Measurements from ENCODE around the gene DDX46.
A peak's percentile ranks its signal among the peaks of the same experiment; 100 is the strongest.
"Not testable (repeated sequence)": the region's sequence is repeated elsewhere in the genome, so short reads cannot be mapped to it uniquely, and the experiment has no call there.

Gene DDX46

GRCh38 chr5:134738963-134739661, 19.5 kb upstream of the DDX46 start:
- peaks cover 3 to 5% of the 10 kb centered on the region in 2 donors for H3K36me3 ChIP-seq (ENCODE audit: control insufficient read depth in 2 of 2, insufficient read depth in 2 of 2, low read length in 2 of 2)
- H3K9me3 ChIP-seq (ENCODE audit: control insufficient read depth in 2 of 2, low read length in 2 of 2), result no peaks in the 10 kb centered on the region
- peak overlapping the region; percentile 88 to 95 for H3K4me3 ChIP-seq (ENCODE audit: low read length in 2 of 2)
- peak overlapping the region; percentile 92 to 97 for H3K9ac ChIP-seq (ENCODE audit: low read length in 2 of 2)
- no peaks in the 10 kb centered on the region for H3K27me3 ChIP-seq (ENCODE audit: control insufficient read depth in 1 of 2, insufficient read depth in 2 of 2, low read length in 2 of 2)
- H3K4me1 ChIP-seq (ENCODE audit: control insufficient read depth, insufficient read depth, low read length), result peaks cover 15% of the 10 kb centered on the region
- peak overlapping the region; percentile 97 for H3K27ac ChIP-seq (ENCODE audit: low read length)

- Histone ChIP-seq H3K4me1 (ENCODE audit: control insufficient read depth, insufficient read depth, low read length) (peaks cover 15% of the 10 kb centered on the region), H3K36me3 (ENCODE audit: control insufficient read depth in 2 of 2, insufficient read depth in 2 of 2, low read length in 2 of 2) (peaks cover 3 to 5% of the 10 kb centered on the region in 2 donors), H3K9me3 (ENCODE audit: control insufficient read depth in 2 of 2, low read length in 2 of 2) (no peaks in the 10 kb centered on the region), H3K9ac (ENCODE audit: low read length in 2 of 2) (no peak overlapping the region), H3K4me3 (ENCODE audit: low read length in 2 of 2) (no peak overlapping the region), H3K27me3 (ENCODE audit: control insufficient read depth in 1 of 2, insufficient read depth in 2 of 2, low read length in 2 of 2) (no peaks in the 10 kb centered on the region), H3K27ac (ENCODE audit: low read length) (no peak overlapping the region)
These were observed 17.5 kb upstream of the DDX46 start for GRCh38 chr5:134741052-134741451.

GRCh38 chr5:134742134-134742533, 16.4 kb upstream of the DDX46 start:
- Histone ChIP-seq H3K9ac (ENCODE audit: low read length in 2 of 2) (no peak overlapping the region), H3K4me1 (ENCODE audit: control insufficient read depth, insufficient read depth, low read length) (peaks cover 15% of the 10 kb centered on the region), H3K4me3 (ENCODE audit: low read length in 2 of 2) (no peak overlapping the region), H3K36me3 (ENCODE audit: control insufficient read depth in 2 of 2, insufficient read depth in 2 of 2, low read length in 2 of 2) (peaks cover 5% of the 10 kb centered on the region in 2 donors), H3K9me3 (ENCODE audit: control insufficient read depth in 2 of 2, low read length in 2 of 2) (no peaks in the 10 kb centered on the region), H3K27me3 (ENCODE audit: control insufficient read depth in 1 of 2, insufficient read depth in 2 of 2, low read length in 2 of 2) (no peaks in the 10 kb centered on the region), H3K27ac (ENCODE audit: low read length) (no peak overlapping the region)

DNA sequence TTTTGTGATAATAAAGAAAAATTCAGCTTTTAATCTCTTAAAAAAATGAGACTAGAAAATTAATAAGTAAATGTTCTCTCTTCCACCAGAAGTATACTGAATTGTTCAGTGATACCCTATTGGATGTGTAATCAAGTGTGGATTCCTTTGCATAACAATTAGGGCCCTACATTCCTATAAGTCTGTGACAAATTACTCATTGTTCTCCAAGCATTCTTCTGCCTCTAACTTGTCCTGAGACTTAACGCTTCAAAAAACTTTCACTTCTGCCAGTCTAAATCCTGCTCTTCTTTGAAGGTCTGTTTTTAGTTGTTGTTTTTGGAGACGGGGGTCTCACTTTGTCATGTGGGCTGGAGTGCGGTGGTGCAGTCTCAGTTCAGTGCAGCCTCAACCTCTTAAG, 9.2 kb upstream of the DDX46 start:
- Histone ChIP-seq H3K27me3 (ENCODE audit: control insufficient read depth in 1 of 2, insufficient read depth in 2 of 2, low read length in 2 of 2) (no peaks in the 10 kb centered on the region), H3K27ac (ENCODE audit: low read length) (no peak overlapping the region), H3K9ac (ENCODE audit: low read length in 2 of 2) (no peak overlapping the region), H3K4me1 (ENCODE audit: control insufficient read depth, insufficient read depth, low read length) (no peaks in the 10 kb centered on the region), H3K9me3 (ENCODE audit: control insufficient read depth in 2 of 2, low read length in 2 of 2) (no peaks in the 10 kb centered on the region), H3K4me3 (ENCODE audit: low read length in 2 of 2) (no peak overlapping the region), H3K36me3 (ENCODE audit: control insufficient read depth in 2 of 2, insufficient read depth in 2 of 2, low read length in 2 of 2) (peaks cover 6 to 11% of the 10 kb centered on the region in 2 donors)

DNA sequence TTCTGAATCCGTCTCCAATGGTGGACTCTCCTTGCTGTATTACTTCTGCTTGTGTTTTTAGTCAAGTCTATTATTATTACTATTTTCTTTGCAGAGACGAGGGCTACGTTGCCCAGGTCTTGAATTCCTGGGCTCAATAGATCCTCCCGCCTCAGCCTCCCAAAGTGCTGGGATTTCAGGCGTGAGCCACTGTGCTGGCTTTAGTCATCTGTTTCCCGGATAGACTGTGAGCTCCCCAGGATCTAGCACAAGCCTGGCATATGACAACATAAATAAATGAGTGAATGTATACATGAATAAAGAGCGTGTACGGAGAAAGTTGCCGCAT, 439 bp upstream of the DDX46 start:
- Histone ChIP-seq H3K4me1 (ENCODE audit: control insufficient read depth, insufficient read depth, low read length) (peaks cover 14% of the 10 kb centered on the region), H3K27ac (ENCODE audit: low read length) (peak overlapping the region; percentile 18), H3K9me3 (ENCODE audit: control insufficient read depth in 2 of 2, low read length in 2 of 2) (no peaks in the 10 kb centered on the region), H3K4me3 (ENCODE audit: low read length in 2 of 2) (peak overlapping the region; percentile 89 to 96), H3K36me3 (ENCODE audit: control insufficient read depth in 2 of 2, insufficient read depth in 2 of 2, low read length in 2 of 2) (no peaks in the 10 kb centered on the region), H3K9ac (ENCODE audit: low read length in 2 of 2) (peak overlapping the region; percentile 64 to 80), H3K27me3 (ENCODE audit: control insufficient read depth in 1 of 2, insufficient read depth in 2 of 2, low read length in 2 of 2) (no peaks in the 10 kb centered on the region)

DNA sequence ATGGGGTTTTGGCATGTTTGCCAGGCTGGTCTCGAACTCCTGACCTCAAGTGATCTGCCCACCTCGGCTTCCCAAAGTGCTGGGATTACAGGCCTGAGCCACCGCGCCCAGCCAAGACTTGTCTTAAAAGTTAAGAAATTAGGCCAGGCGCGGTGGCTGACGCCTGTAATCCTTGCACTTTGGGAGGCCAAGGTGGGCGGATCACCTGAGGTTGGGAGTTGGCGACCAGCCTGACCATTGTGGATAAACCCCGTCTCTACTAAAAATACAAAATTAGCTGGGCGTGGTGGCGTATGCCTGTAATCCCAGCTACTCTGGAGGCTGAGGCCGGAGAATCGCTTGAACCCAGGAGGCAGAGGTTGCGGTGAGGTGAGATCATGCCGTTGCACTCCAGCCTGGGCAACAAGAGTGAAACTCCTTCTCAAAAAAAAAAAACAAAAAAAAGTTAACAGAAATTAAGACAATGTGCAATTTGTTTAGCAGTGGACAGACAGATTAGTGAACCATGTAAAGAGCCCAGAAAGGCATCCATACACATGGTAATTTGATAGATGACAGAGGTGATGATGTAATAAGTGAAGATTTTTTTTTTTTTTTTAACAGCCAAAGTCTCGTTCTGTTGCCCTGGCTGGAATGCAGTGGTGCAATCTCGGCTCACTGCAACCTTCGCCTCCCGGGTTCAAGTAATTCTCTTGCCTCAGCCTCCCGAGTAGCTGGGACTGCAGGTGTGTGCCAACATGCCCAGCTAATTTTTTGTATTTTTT, 9.1 kb downstream of the DDX46 start:
- H3K36me3 ChIP-seq (ENCODE audit: control insufficient read depth in 2 of 2, insufficient read depth in 2 of 2, low read length in 2 of 2), result peaks cover 28 to 34% of the 10 kb centered on the region in 2 donors
- H3K4me3 ChIP-seq (ENCODE audit: low read length in 2 of 2); H3K4me1 ChIP-seq (ENCODE audit: control insufficient read depth, insufficient read depth, low read length); H3K27ac ChIP-seq (ENCODE audit: low read length); H3K27me3 ChIP-seq (ENCODE audit: control insufficient read depth in 1 of 2, insufficient read depth in 2 of 2, low read length in 2 of 2); H3K9ac ChIP-seq (ENCODE audit: low read length in 2 of 2); H3K9me3 ChIP-seq (ENCODE audit: control insufficient read depth in 2 of 2, low read length in 2 of 2): not testable (repeated sequence)

DNA sequence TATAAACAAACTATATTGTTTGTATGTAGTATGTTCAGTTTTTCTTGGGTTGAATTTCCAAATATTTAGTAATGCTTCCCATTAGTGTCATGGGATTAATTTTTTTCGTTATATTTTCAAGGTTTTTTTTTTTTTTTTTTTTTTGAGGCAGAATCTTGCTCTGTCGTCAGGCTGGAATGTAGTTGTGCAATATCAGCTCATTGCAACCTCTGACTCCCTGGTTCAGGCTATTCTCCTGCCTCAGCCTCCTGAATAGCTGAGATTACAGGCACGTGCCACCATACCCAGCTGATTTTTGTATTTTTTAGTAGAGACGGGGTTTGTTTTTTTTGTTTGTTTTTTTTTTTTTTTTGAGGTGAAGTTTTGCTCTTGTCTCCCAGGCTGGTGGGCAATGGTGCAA, 10.6 kb downstream of the DDX46 start:
- no peak overlapping the region for H3K4me3 ChIP-seq (ENCODE audit: low read length in 2 of 2)
- H3K4me1 ChIP-seq (ENCODE audit: control insufficient read depth, insufficient read depth, low read length), result no peaks in the 10 kb centered on the region
- H3K27ac ChIP-seq (ENCODE audit: low read length), result no peak overlapping the region
- peaks cover 31 to 42% of the 10 kb centered on the region in 2 donors for H3K36me3 ChIP-seq (ENCODE audit: control insufficient read depth in 2 of 2, insufficient read depth in 2 of 2, low read length in 2 of 2)
- H3K9me3 ChIP-seq (ENCODE audit: control insufficient read depth in 2 of 2, low read length in 2 of 2), result no peaks in the 10 kb centered on the region
- no peak overlapping the region for H3K9ac ChIP-seq (ENCODE audit: low read length in 2 of 2)
- H3K27me3 ChIP-seq (ENCODE audit: control insufficient read depth in 1 of 2, insufficient read depth in 2 of 2, low read length in 2 of 2), result no peaks in the 10 kb centered on the region

DNA sequence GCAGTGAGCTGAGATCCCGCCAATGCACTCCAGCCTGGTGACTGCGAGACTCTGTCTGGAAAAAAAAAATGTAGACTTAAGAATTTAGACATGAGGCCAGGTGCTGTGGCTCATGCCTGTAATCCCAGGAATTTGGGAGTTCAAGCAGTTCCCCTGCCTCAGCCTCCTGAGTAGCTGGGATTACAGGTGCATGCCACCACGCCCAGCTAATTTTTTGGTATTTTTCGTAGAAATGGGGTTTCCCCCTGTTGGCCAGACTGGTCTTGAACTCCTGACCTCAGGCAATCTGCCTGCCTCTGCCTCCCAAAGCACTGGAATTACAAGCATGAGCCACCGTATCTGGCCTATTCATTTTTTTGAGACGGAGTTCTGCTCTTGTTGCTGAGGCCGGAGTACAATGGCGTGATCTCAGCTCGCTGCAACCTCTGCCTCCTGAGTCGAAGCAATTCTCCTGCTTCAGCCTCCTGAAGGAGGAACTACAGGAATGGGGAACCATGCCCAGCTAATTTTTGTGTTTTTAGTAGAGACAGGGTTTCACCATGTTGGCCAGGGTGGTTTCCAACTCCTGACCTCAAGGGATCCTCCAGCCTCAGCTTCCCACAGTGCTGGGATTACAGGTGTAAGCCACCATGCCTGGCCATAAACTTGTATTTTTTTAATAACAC, 14.0 kb downstream of the DDX46 start:
- Histone ChIP-seq H3K36me3 (ENCODE audit: control insufficient read depth in 2 of 2, insufficient read depth in 2 of 2, low read length in 2 of 2) (peaks cover 29 to 34% of the 10 kb centered on the region in 2 donors), H3K27ac (ENCODE audit: low read length) (no peak overlapping the region), H3K27me3 (ENCODE audit: control insufficient read depth in 1 of 2, insufficient read depth in 2 of 2, low read length in 2 of 2) (no peaks in the 10 kb centered on the region), H3K9me3 (ENCODE audit: control insufficient read depth in 2 of 2, low read length in 2 of 2) (no peaks in the 10 kb centered on the region), H3K4me3 (ENCODE audit: low read length in 2 of 2) (no peak overlapping the region), H3K9ac (ENCODE audit: low read length in 2 of 2) (no peak overlapping the region), H3K4me1 (ENCODE audit: control insufficient read depth, insufficient read depth, low read length) (no peaks in the 10 kb centered on the region)

GRCh38 chr5:134777366-134777765, 18.8 kb downstream of the DDX46 start:
- Histone ChIP-seq H3K4me1 (ENCODE audit: control insufficient read depth, insufficient read depth, low read length) (no peaks in the 10 kb centered on the region), H3K27ac (ENCODE audit: low read length) (no peak overlapping the region), H3K9me3 (ENCODE audit: control insufficient read depth in 2 of 2, low read length in 2 of 2) (no peaks in the 10 kb centered on the region), H3K36me3 (ENCODE audit: control insufficient read depth in 2 of 2, insufficient read depth in 2 of 2, low read length in 2 of 2) (peaks cover 35 to 36% of the 10 kb centered on the region in 2 donors), H3K9ac (ENCODE audit: low read length in 2 of 2) (no peak overlapping the region), H3K27me3 (ENCODE audit: control insufficient read depth in 1 of 2, insufficient read depth in 2 of 2, low read length in 2 of 2) (no peaks in the 10 kb centered on the region), H3K4me3 (ENCODE audit: low read length in 2 of 2) (no peak overlapping the region)

DNA sequence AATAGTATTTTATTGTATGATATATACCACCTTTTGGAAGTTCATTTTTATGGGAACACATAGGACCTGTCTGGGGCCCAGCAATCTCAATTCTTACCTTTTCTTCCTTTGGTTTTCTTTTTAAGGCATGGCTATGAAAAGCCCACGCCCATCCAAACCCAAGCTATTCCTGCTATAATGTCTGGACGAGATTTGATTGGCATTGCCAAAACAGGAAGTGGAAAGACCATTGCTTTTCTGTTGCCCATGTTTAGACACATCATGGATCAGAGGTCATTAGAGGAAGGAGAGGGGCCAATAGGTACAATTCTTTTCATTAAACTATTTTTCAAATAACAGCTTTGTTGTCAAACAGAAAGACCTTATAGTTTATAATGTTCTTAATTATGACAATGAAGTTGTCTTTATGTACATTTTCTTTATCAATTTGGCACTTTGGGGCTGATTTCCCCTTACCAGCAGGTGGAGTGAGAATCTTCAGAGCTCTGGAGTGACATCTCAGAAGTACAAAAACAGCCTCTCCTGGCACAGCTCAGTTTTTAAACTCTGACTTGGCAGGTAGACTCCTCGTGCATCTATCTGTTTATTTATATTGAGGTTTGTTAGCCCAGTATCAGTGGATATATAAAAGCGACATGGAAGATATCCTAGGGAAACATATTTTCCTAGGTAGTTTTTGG, 25.8 kb downstream of the DDX46 start:
- Histone ChIP-seq H3K9ac (ENCODE audit: low read length in 2 of 2) (no peak overlapping the region), H3K4me1 (ENCODE audit: control insufficient read depth, insufficient read depth, low read length) (no peaks in the 10 kb centered on the region), H3K27ac (ENCODE audit: low read length) (no peak overlapping the region), H3K27me3 (ENCODE audit: control insufficient read depth in 1 of 2, insufficient read depth in 2 of 2, low read length in 2 of 2) (no peaks in the 10 kb centered on the region), H3K9me3 (ENCODE audit: control insufficient read depth in 2 of 2, low read length in 2 of 2) (no peaks in the 10 kb centered on the region), H3K36me3 (ENCODE audit: control insufficient read depth in 2 of 2, insufficient read depth in 2 of 2, low read length in 2 of 2) (peaks cover 32 to 42% of the 10 kb centered on the region in 2 donors), H3K4me3 (ENCODE audit: low read length in 2 of 2) (no peak overlapping the region)

Measured in stomach smooth muscle (tissue), 2 donors.